Measurements from ENCODE around the gene CDK2AP2. TPM values are rescaled to one million over a fixed set of nuclear protein-coding genes. Genes with fewer than 3 reads are reported as not detected.

CDK2AP2 gene
- total and polyA plus RNA-seq, 10 of the 15 experiments (the other 5 are each of a cell fraction or from before 2014, with no cell fraction given): 8.0 to 177 (median 40.9) TPM

DNA sequence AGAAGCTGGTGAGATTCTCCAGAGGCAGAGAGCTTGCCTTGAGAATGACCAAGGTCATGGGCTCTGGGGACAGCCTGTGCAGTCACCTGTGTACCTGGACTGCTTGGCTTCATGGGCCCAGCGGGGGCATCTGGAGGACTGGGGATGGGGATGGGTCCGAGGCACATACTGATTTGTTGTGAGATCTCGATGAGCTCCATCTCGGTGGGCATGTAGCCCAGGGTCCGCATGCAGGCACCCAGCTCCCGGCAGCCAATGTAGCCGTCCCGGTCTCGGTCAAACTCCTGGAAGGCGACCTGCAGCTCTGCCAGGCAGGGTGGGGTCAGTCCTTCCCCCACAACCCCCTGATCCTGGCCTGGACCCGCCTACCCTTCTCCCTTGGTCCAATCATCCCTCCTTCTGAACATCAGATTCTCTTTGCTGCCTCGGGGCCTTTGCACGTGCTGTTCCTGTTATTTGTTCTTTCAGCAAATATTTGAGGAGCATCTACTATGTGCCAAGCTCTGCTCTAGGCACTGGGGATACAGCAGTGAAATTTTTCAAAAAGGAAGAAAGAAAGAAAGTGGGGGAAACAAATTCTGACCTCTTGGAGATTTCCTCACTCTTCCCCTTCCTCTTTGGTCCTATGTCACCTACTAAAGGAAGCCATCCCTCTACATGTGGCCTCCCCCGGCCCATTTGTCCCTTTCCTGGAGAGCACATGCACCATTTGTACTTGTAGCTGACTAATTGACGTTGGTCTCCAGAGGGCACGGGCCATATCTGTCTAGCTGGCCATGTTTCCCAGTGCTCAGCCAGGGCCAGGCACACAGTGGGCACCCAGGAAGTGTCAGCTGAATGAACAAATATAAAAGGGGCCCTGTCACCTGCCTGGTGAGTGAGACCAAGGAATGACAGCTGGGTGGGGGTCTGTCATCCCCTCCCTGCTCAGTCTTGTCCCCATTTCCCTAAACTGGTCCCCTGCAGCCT, 13.2 kb upstream of the CDK2AP2 start:
- in situ Hi-C loops (cut with MboI) (no loop called here), intact Hi-C loops (cut with micrococcal nuclease; ENCODE audit: unreplicated experiment) (no loop called here)
- FAIRE-seq: no peak
- POLR2A ChIA-PET: no interaction called here
- CTCF ChIA-PET: no interaction called here
- no peaks in the 10 kb centered on the region for H3K9me3 ChIP-seq (replicated peaks; ENCODE audit: control insufficient read depth, insufficient read depth, low read length)
- no peak overlapping the region for H3K4me2 ChIP-seq (ENCODE audit: control insufficient read depth, insufficient read depth)
- H3K36me3 ChIP-seq (ENCODE audit: control insufficient read depth in 2 of 2, insufficient read depth in 2 of 2, low read length in 1 of 2): no peaks in the 10 kb centered on the region
- SMC1A ChIA-PET (ENCODE audit: uncharacterized antibody, unreplicated experiment): no interaction called here
- no peak overlapping the region for H2AFZ ChIP-seq (ENCODE audit: control insufficient read depth, low read depth, low read length)
- no peak overlapping the region for H3K9ac ChIP-seq (ENCODE audit: control insufficient read depth, insufficient read depth, low read length)
- no peaks in the 10 kb centered on the region for H3K79me2 ChIP-seq (ENCODE audit: control insufficient read depth, insufficient read depth, low read length)
- RAD21 ChIA-PET (ENCODE audit: unreplicated experiment): no interaction called here
- no peak for DNase-seq (ENCODE audit: low read depth, low spot score)
- H3K4me3 ChIP-seq: no peak overlapping the region
- H3K4me1 ChIP-seq (ENCODE audit: control insufficient read depth, insufficient read depth, low read length): no peaks in the 10 kb centered on the region
- BruUV-seq (replicated peaks): no TSS peak
- WGBS (ENCODE audit: insufficient coverage, insufficient replicate concordance, low lambda C conversion rate, missing lambda C conversion rate): 64% methylated on average over 16 of the region's 16 CpGs
- H3K27ac ChIP-seq (ENCODE audit: control insufficient read depth, insufficient read depth): no peak overlapping the region
- H4K20me1 ChIP-seq (ENCODE audit: control insufficient read depth, insufficient read depth): no peaks in the 10 kb centered on the region
- no peaks in the 10 kb centered on the region; a peak in 1 of 4 replicates for H3K27me3 ChIP-seq (replicated peaks in 1 of 2; ENCODE audit: control insufficient read depth in 2 of 2, insufficient read depth in 2 of 2, low read length in 1 of 2)
- no peak for ATAC-seq
- no peak for TF ChIP-seq MTA2 (IDR thresholded peaks at IDR 0.05; ENCODE audit: low read depth)
- TF ChIP-seq POLR2AphosphoS5 (IDR thresholded peaks at IDR 0.05; ENCODE audit: low read length): no peak
- no peak for TF ChIP-seq FOS (IDR thresholded peaks at IDR 0.05; ENCODE audit: borderline replicate concordance, extremely low read depth, insufficient read length)
- no peak for TF ChIP-seq EP300 (IDR thresholded peaks at IDR 0.05; ENCODE audit: borderline replicate concordance in 1 of 2, control insufficient read depth in 1 of 2, low read depth in 2 of 2, low read length in 2 of 2)
- TF ChIP-seq NR2F1 (conservative IDR thresholded peaks at IDR 0.05): no peak
- TF ChIP-seq, protein P1, sequence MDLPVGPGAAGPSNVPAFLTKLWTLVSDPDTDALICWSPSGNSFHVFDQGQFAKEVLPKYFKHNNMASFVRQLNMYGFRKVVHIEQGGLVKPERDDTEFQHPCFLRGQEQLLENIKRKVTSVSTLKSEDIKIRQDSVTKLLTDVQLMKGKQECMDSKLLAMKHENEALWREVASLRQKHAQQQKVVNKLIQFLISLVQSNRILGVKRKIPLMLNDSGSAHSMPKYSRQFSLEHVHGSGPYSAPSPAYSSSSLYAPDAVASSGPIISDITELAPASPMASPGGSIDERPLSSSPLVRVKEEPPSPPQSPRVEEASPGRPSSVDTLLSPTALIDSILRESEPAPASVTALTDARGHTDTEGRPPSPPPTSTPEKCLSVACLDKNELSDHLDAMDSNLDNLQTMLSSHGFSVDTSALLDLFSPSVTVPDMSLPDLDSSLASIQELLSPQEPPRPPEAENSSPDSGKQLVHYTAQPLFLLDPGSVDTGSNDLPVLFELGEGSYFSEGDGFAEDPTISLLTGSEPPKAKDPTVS (IDR thresholded peaks at IDR 0.05; ENCODE audit: low read depth, low read length): no peak
- TF ChIP-seq RAD21 (IDR thresholded peaks at IDR 0.05; ENCODE audit: insufficient read depth, low read depth, low read length): no peak
- TF ChIP-seq ZNF592 (IDR thresholded peaks at IDR 0.05): no peak
- no peak for TF ChIP-seq USF2 (IDR thresholded peaks at IDR 0.05; ENCODE audit: borderline replicate concordance, low read depth, low read length)
- TF ChIP-seq IRF5 (IDR thresholded peaks at IDR 0.05; ENCODE audit: borderline replicate concordance): no peak
- TF ChIP-seq SMAD5 (IDR thresholded peaks at IDR 0.05; ENCODE audit: low read depth): no peak
- no peak for TF ChIP-seq SREBF1 (IDR thresholded peaks at IDR 0.05; ENCODE audit: low read length)
- TF ChIP-seq KAT2A (conservative IDR thresholded peaks at IDR 0.05; ENCODE audit: control insufficient read depth, low read depth, low read length): no peak
- TF ChIP-seq SUPT20H (IDR thresholded peaks at IDR 0.05; ENCODE audit: borderline replicate concordance, control insufficient read depth, low read depth, low read length): no peak
- TF ChIP-seq POU2F2 (IDR thresholded peaks at IDR 0.05; ENCODE audit: borderline replicate concordance, low read depth, low read length): no peak

All from GM12878 (cell line).